ENCODE data around the gene TTC31. TPM values are rescaled to one million over a fixed set of nuclear protein-coding genes. Genes with fewer than 3 reads are reported as not detected.

The TTC31 gene
- total RNA-seq, 1 experiment from 2014 or later, result 38.3 TPM

GRCh38 chr2:74498500-74499266, 15.8 kb downstream of the TTC31 start:
- CTCF ChIA-PET, result interaction anchor here (0.8 to 6.0 kb wide), 9 partner anchors 9 to 164 kb away, joined by 3 to 43 read pairs (median 3); partner anchors contain the start of genes CCDC142, TTC31 and WBP1
- POLR2A ChIA-PET, result interaction anchor here (1.0 to 1.5 kb wide), 3 partner anchors 15 to 60 kb away, joined by 3 to 4 read pairs (median 3); partner anchors contain the start of genes CCDC142 and TTC31
- ATAC-seq, result peak; percentile 13
- Mint-ChIP-seq H3K36me3 (peaks cover 7% of the 10 kb centered on the region), H3K27ac (no peak overlapping the region), H3K4me1 (peaks cover 43% of the 10 kb centered on the region), H3K27me3 (ENCODE audit: low read depth) (peaks cover 96% of the 10 kb centered on the region), H3K4me3 (peak overlapping the region; percentile 79), H3K9me3 (no peaks in the 10 kb centered on the region)
- DNase-seq (ENCODE audit: low spot score), result peak; percentile 63
- TF ChIP-seq CREB1 (CRISPR knock-in tag; IDR thresholded peaks at IDR 0.05) (no peak), FOXK1 (CRISPR knock-in tag; IDR thresholded peaks at IDR 0.05) (0 out of 2 replicates have a peak, but pooled peaks have one; percentile 33), ATF1 (CRISPR knock-in tag; IDR thresholded peaks at IDR 0.05) (no peak), NFE2L1 (CRISPR knock-in tag; IDR thresholded peaks at IDR 0.05) (no peak), MYBL2 (CRISPR knock-in tag; IDR thresholded peaks at IDR 0.05) (0 out of 2 replicates have a peak, but pooled peaks have one; percentile 20), USF1 (CRISPR knock-in tag; IDR thresholded peaks at IDR 0.05) (peak; percentile 38; the same call in 1 of the 2 replicates), ETV6 (CRISPR knock-in tag; IDR thresholded peaks at IDR 0.05) (no peak), ZMAT4 (CRISPR knock-in tag; IDR thresholded peaks at IDR 0.05) (no peak), SMAD3 (CRISPR knock-in tag; IDR thresholded peaks at IDR 0.05; ENCODE audit: borderline replicate concordance) (0 out of 2 replicates have a peak, but pooled peaks have one; percentile 49), FOXP4 (CRISPR knock-in tag; IDR thresholded peaks at IDR 0.05) (peak; percentile 72), GABPB1 (CRISPR knock-in tag; IDR thresholded peaks at IDR 0.05) (no peak), TP53 (CRISPR knock-in tag; IDR thresholded peaks at IDR 0.05) (0 out of 2 replicates have a peak, but pooled peaks have one; percentile 45), HMGA2 (CRISPR knock-in tag; IDR thresholded peaks at IDR 0.05) (no peak), HMGXB4 (CRISPR knock-in tag; IDR thresholded peaks at IDR 0.05) (no peak), FOXP1 (CRISPR knock-in tag; IDR thresholded peaks at IDR 0.05; ENCODE audit: borderline replicate concordance) (peak; percentile 58; the same call in 1 of the 2 replicates), ZNF232 (CRISPR knock-in tag; IDR thresholded peaks at IDR 0.05) (no peak), ELF4 (CRISPR knock-in tag; IDR thresholded peaks at IDR 0.05; ENCODE audit: low read depth) (no peak), ZNF138 (CRISPR knock-in tag; conservative IDR thresholded peaks at IDR 0.05) (no peak), KAT7 (CRISPR knock-in tag; IDR thresholded peaks at IDR 0.05; ENCODE audit: borderline replicate concordance) (0 out of 2 replicates have a peak, but pooled peaks have one; percentile 15)
- TF ChIP-seq, protein P1, sequence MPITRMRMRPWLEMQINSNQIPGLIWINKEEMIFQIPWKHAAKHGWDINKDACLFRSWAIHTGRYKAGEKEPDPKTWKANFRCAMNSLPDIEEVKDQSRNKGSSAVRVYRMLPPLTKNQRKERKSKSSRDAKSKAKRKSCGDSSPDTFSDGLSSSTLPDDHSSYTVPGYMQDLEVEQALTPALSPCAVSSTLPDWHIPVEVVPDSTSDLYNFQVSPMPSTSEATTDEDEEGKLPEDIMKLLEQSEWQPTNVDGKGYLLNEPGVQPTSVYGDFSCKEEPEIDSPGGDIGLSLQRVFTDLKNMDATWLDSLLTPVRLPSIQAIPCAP (CRISPR knock-in tag; IDR thresholded peaks at IDR 0.05), result no peak
- TF ChIP-seq, protein P2, sequence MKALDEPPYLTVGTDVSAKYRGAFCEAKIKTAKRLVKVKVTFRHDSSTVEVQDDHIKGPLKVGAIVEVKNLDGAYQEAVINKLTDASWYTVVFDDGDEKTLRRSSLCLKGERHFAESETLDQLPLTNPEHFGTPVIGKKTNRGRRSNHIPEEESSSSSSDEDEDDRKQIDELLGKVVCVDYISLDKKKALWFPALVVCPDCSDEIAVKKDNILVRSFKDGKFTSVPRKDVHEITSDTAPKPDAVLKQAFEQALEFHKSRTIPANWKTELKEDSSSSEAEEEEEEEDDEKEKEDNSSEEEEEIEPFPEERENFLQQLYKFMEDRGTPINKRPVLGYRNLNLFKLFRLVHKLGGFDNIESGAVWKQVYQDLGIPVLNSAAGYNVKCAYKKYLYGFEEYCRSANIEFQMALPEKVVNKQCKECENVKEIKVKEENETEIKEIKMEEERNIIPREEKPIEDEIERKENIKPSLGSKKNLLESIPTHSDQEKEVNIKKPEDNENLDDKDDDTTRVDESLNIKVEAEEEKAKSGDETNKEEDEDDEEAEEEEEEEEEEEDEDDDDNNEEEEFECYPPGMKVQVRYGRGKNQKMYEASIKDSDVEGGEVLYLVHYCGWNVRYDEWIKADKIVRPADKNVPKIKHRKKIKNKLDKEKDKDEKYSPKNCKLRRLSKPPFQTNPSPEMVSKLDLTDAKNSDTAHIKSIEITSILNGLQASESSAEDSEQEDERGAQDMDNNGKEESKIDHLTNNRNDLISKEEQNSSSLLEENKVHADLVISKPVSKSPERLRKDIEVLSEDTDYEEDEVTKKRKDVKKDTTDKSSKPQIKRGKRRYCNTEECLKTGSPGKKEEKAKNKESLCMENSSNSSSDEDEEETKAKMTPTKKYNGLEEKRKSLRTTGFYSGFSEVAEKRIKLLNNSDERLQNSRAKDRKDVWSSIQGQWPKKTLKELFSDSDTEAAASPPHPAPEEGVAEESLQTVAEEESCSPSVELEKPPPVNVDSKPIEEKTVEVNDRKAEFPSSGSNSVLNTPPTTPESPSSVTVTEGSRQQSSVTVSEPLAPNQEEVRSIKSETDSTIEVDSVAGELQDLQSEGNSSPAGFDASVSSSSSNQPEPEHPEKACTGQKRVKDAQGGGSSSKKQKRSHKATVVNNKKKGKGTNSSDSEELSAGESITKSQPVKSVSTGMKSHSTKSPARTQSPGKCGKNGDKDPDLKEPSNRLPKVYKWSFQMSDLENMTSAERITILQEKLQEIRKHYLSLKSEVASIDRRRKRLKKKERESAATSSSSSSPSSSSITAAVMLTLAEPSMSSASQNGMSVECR (CRISPR knock-in tag; IDR thresholded peaks at IDR 0.05; ENCODE audit: borderline replicate concordance), result no peak; the same call in 1 of the 2 replicates
- TF ChIP-seq, protein P3, sequence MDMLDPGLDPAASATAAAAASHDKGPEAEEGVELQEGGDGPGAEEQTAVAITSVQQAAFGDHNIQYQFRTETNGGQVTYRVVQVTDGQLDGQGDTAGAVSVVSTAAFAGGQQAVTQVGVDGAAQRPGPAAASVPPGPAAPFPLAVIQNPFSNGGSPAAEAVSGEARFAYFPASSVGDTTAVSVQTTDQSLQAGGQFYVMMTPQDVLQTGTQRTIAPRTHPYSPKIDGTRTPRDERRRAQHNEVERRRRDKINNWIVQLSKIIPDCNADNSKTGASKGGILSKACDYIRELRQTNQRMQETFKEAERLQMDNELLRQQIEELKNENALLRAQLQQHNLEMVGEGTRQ (CRISPR knock-in tag; IDR thresholded peaks at IDR 0.05), result no peak; the same call in 1 of the 2 replicates
- TF ChIP-seq, protein P4, sequence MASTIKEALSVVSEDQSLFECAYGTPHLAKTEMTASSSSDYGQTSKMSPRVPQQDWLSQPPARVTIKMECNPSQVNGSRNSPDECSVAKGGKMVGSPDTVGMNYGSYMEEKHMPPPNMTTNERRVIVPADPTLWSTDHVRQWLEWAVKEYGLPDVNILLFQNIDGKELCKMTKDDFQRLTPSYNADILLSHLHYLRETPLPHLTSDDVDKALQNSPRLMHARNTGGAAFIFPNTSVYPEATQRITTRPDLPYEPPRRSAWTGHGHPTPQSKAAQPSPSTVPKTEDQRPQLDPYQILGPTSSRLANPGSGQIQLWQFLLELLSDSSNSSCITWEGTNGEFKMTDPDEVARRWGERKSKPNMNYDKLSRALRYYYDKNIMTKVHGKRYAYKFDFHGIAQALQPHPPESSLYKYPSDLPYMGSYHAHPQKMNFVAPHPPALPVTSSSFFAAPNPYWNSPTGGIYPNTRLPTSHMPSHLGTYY (CRISPR knock-in tag; IDR thresholded peaks at IDR 0.05), result no peak
